Esophagus squamous epithelium (tissue), 5 donors: ENCODE results near the gene LPAR2. TPM values are rescaled to one million over a fixed set of nuclear protein-coding genes. Genes with fewer than 3 reads are reported as not detected.

Experiments used
- DNase-seq: peaks from one replicate; lab custom pipeline; 2025; lab: John Stamatoyannopoulos, UW
- H3K27ac ChIP-seq, 4 donors: fragments of 200-600 bp; sonication (generic); one replicate each; pipeline ENCODE4 v1.5.1; 2016 to 2019; ENCODE audit warnings: mild to moderate bottlenecking in 1 of 4
- H3K27me3 ChIP-seq, 4 donors: fragments of 200-600 bp; sonication (generic); 1 replicate in 3 of 4; 2 replicates in 1 of 4; pipeline versions ENCODE4 v1.5.1 to v1.6.0; 2017 to 2021; ENCODE audit warnings: antibody characterized with exemption in 1 of 4
- H3K36me3 ChIP-seq, 3 donors: fragments of 200-600 bp; sonication (generic); one replicate each; pipeline ENCODE4 v1.5.1; 2016 to 2019
- H3K4me1 ChIP-seq, 3 donors: fragments of 200-600 bp; sonication (generic); one replicate each; pipeline ENCODE4 v1.5.1; 2017 to 2019
- H3K4me3 ChIP-seq, 4 donors: fragments of 200-600 bp; sonication (generic); 1 replicate in 3 of 4; 2 replicates in 1 of 4; pipeline ENCODE4 v1.5.1; 2016 to 2019; ENCODE audit warnings: mild to moderate bottlenecking in 2 of 4, moderate library complexity in 1 of 4
- H3K9me3 ChIP-seq, 3 donors: fragments of 200-600 bp; sonication (generic); one replicate each; pipeline ENCODE4 v1.5.1; 2016 to 2019
- CTCF ChIP-seq, 6 experiments: fragments of 450-650 bp in 4 of 6; fragments of 200-600 bp in 2 of 6; sonication (generic) in 2 of 6; IDR thresholded peaks; one replicate each; pipeline ENCODE4 v1.5.1; 2016 to 2019; ENCODE audit warnings: antibody characterized with exemption in 6 of 6, mild to moderate bottlenecking in 4 of 6, moderate library complexity in 4 of 6
- POLR2A ChIP-seq, 4 donors: fragments of 450-650 bp; IDR thresholded peaks; one replicate each; pipeline ENCODE4 v1.6.1; 2017; ENCODE audit warnings: antibody characterized with exemption in 4 of 4, mild to moderate bottlenecking in 4 of 4, moderate library complexity in 3 of 4
- WGBS, 2 donors: methylation state at CpG; one replicate each; pipeline ENCODE4 v1.1.5; 2018; 5-methylcytosine and 5-hydroxymethylcytosine counted together
- intact Hi-C: fragments of 100-400 bp; cut with DNase I; formaldehyde crosslinking; loops from one replicate; pipeline ENCODE4 v1.15.0; 2022
- total RNA-seq, 4 donors: library from RNA; depleted of rRNA; stranded (reverse); fragments of >200 nt; gene quantifications; one replicate each; pipeline ENCODE4 v1.1.0, GENCODE V29; 2016
- donor health status: DM: yes; HTN: yes; CAD: no.

LPAR2 gene
- total RNA-seq, 4 donors from 2014 or later = 7.6 to 13.1 (median 9.5) TPM

GRCh38 chr19:19581391-19581790, 46.6 kb downstream of the LPAR2 start:
- no peak for TF ChIP-seq POLR2A (IDR thresholded peaks at IDR 0.05)
- no peak for DNase-seq
- WGBS, 2 donors = 80 to 95% methylated on average over 4 of the region's 13 CpGs
- no peaks in the 10 kb centered on the region for H3K36me3 ChIP-seq
- H3K9me3 ChIP-seq = no peaks in the 10 kb centered on the region
- intact Hi-C loops = no loop called here
- peaks cover 0 to 4% (median 0%) of the 10 kb centered on the region in 3 donors for H3K4me1 ChIP-seq
- no peaks in the 10 kb centered on the region for H3K27me3 ChIP-seq
- no peak overlapping the region for H3K4me3 ChIP-seq
- H3K27ac ChIP-seq = no peak overlapping the region

GRCh38 chr19:19580418-19580817, 47.6 kb downstream of the LPAR2 start:
- TF ChIP-seq POLR2A (IDR thresholded peaks at IDR 0.05) (no peak), CTCF (IDR thresholded peaks at IDR 0.05) (no peak)
- no peaks in the 10 kb centered on the region for H3K27me3 ChIP-seq
- H3K9me3 ChIP-seq = no peaks in the 10 kb centered on the region
- no peak overlapping the region for H3K4me3 ChIP-seq
- peaks cover 0 to 4% (median 0%) of the 10 kb centered on the region in 3 donors for H3K4me1 ChIP-seq
- intact Hi-C loops = no loop called here
- 100% methylated on average over 1 to 3 of the region's 4 CpGs for WGBS, 2 donors
- no peak overlapping the region for H3K27ac ChIP-seq
- no peaks in the 10 kb centered on the region for H3K36me3 ChIP-seq
- DNase-seq = no peak

GRCh38 chr19:19579533-19580361, 48.3 kb downstream of the LPAR2 start:
- Histone ChIP-seq H3K4me3 (no peak overlapping the region), H3K36me3 (no peaks in the 10 kb centered on the region), H3K9me3 (no peaks in the 10 kb centered on the region), H3K27me3 (no peaks in the 10 kb centered on the region), H3K27ac (no peak overlapping the region), H3K4me1 (peaks cover 0 to 4% (median 0%) of the 10 kb centered on the region in 3 donors)
- intact Hi-C loops = no loop called here
- TF ChIP-seq CTCF (IDR thresholded peaks at IDR 0.05) (no peak), POLR2A (IDR thresholded peaks at IDR 0.05) (no peak)
- WGBS, 2 donors = 75 to 79% methylated on average over 9 to 21 of the region's 25 CpGs
- no peak for DNase-seq

GRCh38 chr19:19578252-19578651, 49.8 kb downstream of the LPAR2 start:
- TF ChIP-seq CTCF (IDR thresholded peaks at IDR 0.05) (no peak), POLR2A (IDR thresholded peaks at IDR 0.05) (no peak)
- H3K36me3 ChIP-seq = no peaks in the 10 kb centered on the region
- no peak for DNase-seq
- H3K9me3 ChIP-seq = no peaks in the 10 kb centered on the region
- H3K4me1 ChIP-seq = peaks cover 0 to 4% (median 0%) of the 10 kb centered on the region in 3 donors
- no peaks in the 10 kb centered on the region for H3K27me3 ChIP-seq
- WGBS, 2 donors = 84 to 92% methylated on average over 4 to 6 of the region's 6 CpGs
- H3K4me3 ChIP-seq = no peak overlapping the region
- no peak overlapping the region for H3K27ac ChIP-seq
- intact Hi-C loops = no loop called here

GRCh38 chr19:19575411-19575810, 52.6 kb downstream of the LPAR2 start:
- no peaks in the 10 kb centered on the region for H3K36me3 ChIP-seq
- 87 to 88% methylated on average over 4 to 5 of the region's 6 CpGs for WGBS, 2 donors
- H3K4me3 ChIP-seq = no peak overlapping the region
- no peak for DNase-seq
- no peak overlapping the region for H3K27ac ChIP-seq
- TF ChIP-seq CTCF (IDR thresholded peaks at IDR 0.05) = no peak
- no peak for TF ChIP-seq POLR2A (IDR thresholded peaks at IDR 0.05)
- no peaks in the 10 kb centered on the region for H3K4me1 ChIP-seq
- no peaks in the 10 kb centered on the region for H3K27me3 ChIP-seq
- no peaks in the 10 kb centered on the region for H3K9me3 ChIP-seq
- intact Hi-C loops = no loop called here

Other genes starting within 250 kb of the LPAR2 start
- gene GATAD2A, start 222.5 kb downstream of the LPAR2 start, total RNA-seq = 10 to 100 TPM; 39.7 to 81.4 (median 41.6) TPM
- gene TSSK6, start 112.7 kb downstream of the LPAR2 start, total RNA-seq = 1 to 10 TPM in 1 of 4 donors, under 1 TPM in 3; 0.57 to 1.7 (median 0.89) TPM
- gene NDUFA13, start 112.0 kb downstream of the LPAR2 start, total RNA-seq = 10 to 100 TPM; 44.6 to 88.7 (median 56.0) TPM
- gene YJEFN3, start 99.3 kb downstream of the LPAR2 start, total RNA-seq = under 1 TPM; 0.08 to 0.57 (median 0.15) TPM
- gene CILP2, start 90.0 kb downstream of the LPAR2 start, total RNA-seq = under 1 TPM in 1 of 4 donors, not detected in 3; under 0.01 TPM
- 1 to 10 TPM in 3 of 4 donors, under 1 TPM in 1; 0.61 to 1.9 (median 1.7) TPM for gene PBX4, start 9.5 kb downstream of the LPAR2 start, total RNA-seq
- gene GMIP, start 15.4 kb upstream of the LPAR2 start, total RNA-seq = 10 to 100 TPM in 2 of 4 donors, 1 to 10 TPM in 2; 7.0 to 22.8 (median 10.0) TPM
- 100 to 1,000 TPM in 3 of 4 donors, 10 to 100 TPM in 1; 79.7 to 257 (median 153) TPM for gene ATP13A1, start 35.5 kb upstream of the LPAR2 start, total RNA-seq
- 1 to 10 TPM; 5.5 to 8.2 (median 6.5) TPM for gene ZNF101, start 40.6 kb upstream of the LPAR2 start, total RNA-seq
- 1 to 10 TPM; 1.9 to 6.3 (median 2.1) TPM for gene ZNF14, start 104.9 kb upstream of the LPAR2 start, total RNA-seq
- gene ZNF506, start 193.5 kb upstream of the LPAR2 start, total RNA-seq = 10 to 100 TPM; 12.1 to 24.0 (median 17.8) TPM
- gene ZNF253, start 237.7 kb upstream of the LPAR2 start, total RNA-seq = 1 to 10 TPM in 3 of 4 donors, under 1 TPM in 1; 0.95 to 4.5 (median 2.7) TPM